Stimulated activated CD4-positive, alpha-beta T cell treated with anti-CD3 and anti-CD28 coated beads, TNF-alpha, amount 100 ng/mL, for 48 hours (primary cell): ENCODE measurements around the gene POU2AF3.
"Not testable (repeated sequence)": the region's sequence is repeated elsewhere in the genome, so short reads cannot be mapped to it uniquely, and the experiment has no call there.

Experiments used
- DNase-seq, 3 donors: peaks; one replicate each; pipeline ENCODE4 v3.0.0-alpha.2; 2020; ENCODE audit warnings: low read depth in 3 of 3

POU2AF3 gene

GRCh38 chr11:111298413-111299100 lies at the start of gene POU2AF3:
Gene POU2AF3 (plus strand): TSS chr11:111298546. CDS start chr11:111298582, 36 bp downstream.
- no peak for DNase-seq

GRCh38 chr11:111250936-111251335 lies 47.4 kb upstream of the POU2AF3 start:
- no peak for DNase-seq

- no peak for DNase-seq
Measured at GRCh38 chr11:111253131-111253530, 45.2 kb upstream of the POU2AF3 start.

GRCh38 chr11:111253630-111254029 lies 44.7 kb upstream of the POU2AF3 start:
- DNase-seq = no peak

- no peak for DNase-seq
Measured at GRCh38 chr11:111258046-111258445, 40.3 kb upstream of the POU2AF3 start.

- no peak for DNase-seq
Measured at GRCh38 chr11:111259896-111260295, 38.5 kb upstream of the POU2AF3 start.

GRCh38 chr11:111260811-111261210 lies 37.5 kb upstream of the POU2AF3 start:
- no peak for DNase-seq

- no peak for DNase-seq
Measured at GRCh38 chr11:111264646-111265045, 33.7 kb upstream of the POU2AF3 start.

GRCh38 chr11:111265421-111265820 lies 32.9 kb upstream of the POU2AF3 start:
- DNase-seq = no peak

- not testable (repeated sequence) for DNase-seq
Measured at GRCh38 chr11:111268303-111268702, 30.0 kb upstream of the POU2AF3 start.

GRCh38 chr11:111269146-111269868 lies 29.0 kb upstream of the POU2AF3 start:
- DNase-seq = no peak

GRCh38 chr11:111272420-111272819 lies 25.9 kb upstream of the POU2AF3 start:
- DNase-seq = no peak

GRCh38 chr11:111282562-111283075 lies 15.7 kb upstream of the POU2AF3 start:
- DNase-seq = no peak

GRCh38 chr11:111283945-111284481 lies 14.3 kb upstream of the POU2AF3 start:
- DNase-seq = no peak

- DNase-seq = no peak
Measured at GRCh38 chr11:111285189-111286091, 12.9 kb upstream of the POU2AF3 start.

GRCh38 chr11:111291764-111292163 lies 6.6 kb upstream of the POU2AF3 start:
- DNase-seq = no peak

- DNase-seq = not testable (repeated sequence)
Measured at GRCh38 chr11:111292408-111292807, 5.9 kb upstream of the POU2AF3 start.

GRCh38 chr11:111296196-111296595 lies 2.1 kb upstream of the POU2AF3 start:
- DNase-seq = no peak

- no peak for DNase-seq
Measured at GRCh38 chr11:111297696-111298095, 650 bp upstream of the POU2AF3 start.

- no peak for DNase-seq
Measured at GRCh38 chr11:111299101-111300026, 1.0 kb downstream of the POU2AF3 start.

GRCh38 chr11:111300569-111300968 lies 2.2 kb downstream of the POU2AF3 start:
- no peak for DNase-seq
